Psoas muscle (tissue), 8 donors: ENCODE results near the gene CBL. TPM values are rescaled to one million over a fixed set of nuclear protein-coding genes. Genes with fewer than 3 reads are reported as not detected.

ENCODE experiments used
- ATAC-seq, 4 donors: fragments of 200-7000 bp; cut with Tn5 transposase; one replicate each; pipeline ENCODE4 v1.9.1; 2020; ENCODE audit warnings: moderate library complexity in 3 of 4, mild to moderate bottlenecking in 2 of 4
- DNase-seq, 2 donors: peaks; one replicate each; pipeline ENCODE4 v3.0.0-alpha.2; 2020
- H3K27ac ChIP-seq: fragments of 200-600 bp; one replicate; pipeline ENCODE4 v1.8.0; 2022
- H3K27me3 ChIP-seq, 3 donors: fragments of 200-600 bp in 1 of 3; one replicate each; pipeline versions ENCODE4 v1.6.1 to v1.8.0; 2013 to 2022; ENCODE audit warnings: low read length in 2 of 3, mild to moderate bottlenecking in 2 of 3, moderate library complexity in 1 of 3; ENCODE audit not compliant: insufficient read depth in 3 of 3
- H3K36me3 ChIP-seq, 2 donors: fragments of 200-600 bp in 1 of 2; one replicate each; pipeline versions ENCODE4 v1.6.1 to v1.8.0; 2013 to 2022; ENCODE audit warnings: low read depth in 1 of 2, mild to moderate bottlenecking in 1 of 2, moderate library complexity in 1 of 2; ENCODE audit not compliant: insufficient read depth in 1 of 2
- H3K4me1 ChIP-seq: fragments of 200-600 bp; one replicate; pipeline ENCODE4 v1.8.0; 2022
- H3K4me3 ChIP-seq: fragments of 200-600 bp; one replicate; pipeline ENCODE4 v1.8.0; 2022; ENCODE audit warnings: mild to moderate bottlenecking
- H3K9me3 ChIP-seq: fragments of 200-600 bp; one replicate; pipeline ENCODE4 v1.8.0; 2022
- WGBS, 3 donors: extraction: QIAGEN DNeasy Blood & Tissue Kit; methylation state at CpG; one replicate each; pipeline versions ENCODE4 v1.1.6 to v1.1.7; 2013; 5-methylcytosine and 5-hydroxymethylcytosine counted together
- intact Hi-C, 2 donors: fragments of 100-400 bp; cut with DNase I; formaldehyde crosslinking; loops; one replicate each; pipeline versions ENCODE4 v1.11.0 to v1.14.2; 2022
- polyA plus RNA-seq, 3 donors: library from polyadenylated mRNA; stranded (reverse); fragments of 200-250 nt; gene quantifications; one replicate each; pipeline ENCODE4 v1.2.3, GENCODE V29; 2013
- total RNA-seq, 4 donors: library from RNA; stranded (reverse); fragmentation: NEBNext Ultra II Directional in 2 of 4; extraction: Animal tissue kit (Norgen Biotek cat#: 25700) in 2 of 4; gene quantifications; one replicate each; pipeline versions ENCODE4 v1.2.1 to v1.2.4, GENCODE V29; 2021 to 2023
- TF ChIP-seq, protein P1 (sequence below): fragments of 200-600 bp; IDR thresholded peaks from one replicate; pipeline ENCODE4 v1.8.0; 2022; ENCODE audit warnings: antibody characterized with exemption
- donor health status: healthy with polysubstance abuse.
- donor health status: DM: no; HTN: no; CAD: no; lungs with moderate emphysema.
- donor health status: Bipolar disorder and iron deficiency.
- donor health status: healthy.
- donor health status: DM: yes; HTN: yes; CAD: no.
- donor health status: DM: no; HTN: no; CAD: no.
- donor health status: DM: no; HTN: no; CAD: no.
- donor health status: DM: yes; HTN: yes; CAD: no.

The CBL gene
- total and polyA plus RNA-seq, 7 donors, result 0.94 to 7.6 (median 3.6) TPM

GRCh38 chr11:119343726-119344125 lies 137.6 kb downstream of the CBL start:
- TF ChIP-seq, protein P1, sequence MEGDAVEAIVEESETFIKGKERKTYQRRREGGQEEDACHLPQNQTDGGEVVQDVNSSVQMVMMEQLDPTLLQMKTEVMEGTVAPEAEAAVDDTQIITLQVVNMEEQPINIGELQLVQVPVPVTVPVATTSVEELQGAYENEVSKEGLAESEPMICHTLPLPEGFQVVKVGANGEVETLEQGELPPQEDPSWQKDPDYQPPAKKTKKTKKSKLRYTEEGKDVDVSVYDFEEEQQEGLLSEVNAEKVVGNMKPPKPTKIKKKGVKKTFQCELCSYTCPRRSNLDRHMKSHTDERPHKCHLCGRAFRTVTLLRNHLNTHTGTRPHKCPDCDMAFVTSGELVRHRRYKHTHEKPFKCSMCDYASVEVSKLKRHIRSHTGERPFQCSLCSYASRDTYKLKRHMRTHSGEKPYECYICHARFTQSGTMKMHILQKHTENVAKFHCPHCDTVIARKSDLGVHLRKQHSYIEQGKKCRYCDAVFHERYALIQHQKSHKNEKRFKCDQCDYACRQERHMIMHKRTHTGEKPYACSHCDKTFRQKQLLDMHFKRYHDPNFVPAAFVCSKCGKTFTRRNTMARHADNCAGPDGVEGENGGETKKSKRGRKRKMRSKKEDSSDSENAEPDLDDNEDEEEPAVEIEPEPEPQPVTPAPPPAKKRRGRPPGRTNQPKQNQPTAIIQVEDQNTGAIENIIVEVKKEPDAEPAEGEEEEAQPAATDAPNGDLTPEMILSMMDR, result no peak
- H3K36me3 ChIP-seq, result no peaks in the 10 kb centered on the region
- DNase-seq, result no peak
- no peak overlapping the region for H3K27ac ChIP-seq
- intact Hi-C loops, result no loop called here
- H3K27me3 ChIP-seq, result peaks cover 0 to 4% (median 0%) of the 10 kb centered on the region in 3 donors
- peaks cover 24% of the 10 kb centered on the region for H3K4me1 ChIP-seq
- WGBS, 3 donors, result 89 to 91% (median 91%) methylated on average over 7 of the region's 7 CpGs
- ATAC-seq, result no peak
- no peaks in the 10 kb centered on the region for H3K9me3 ChIP-seq
- no peak overlapping the region for H3K4me3 ChIP-seq

- no peaks in the 10 kb centered on the region for H3K9me3 ChIP-seq
- ATAC-seq (no peak), DNase-seq (no peak)
- intact Hi-C loops, result no loop called here
- TF ChIP-seq, protein P1, result no peak
- peaks cover 17% of the 10 kb centered on the region for H3K4me1 ChIP-seq
- 57 to 68% (median 61%) methylated on average over 14 of the region's 14 CpGs for WGBS, 3 donors
- H3K27ac ChIP-seq, result no peak overlapping the region
- no peak overlapping the region for H3K4me3 ChIP-seq
- H3K27me3 ChIP-seq, result peaks cover 0 to 4% (median 0%) of the 10 kb centered on the region in 3 donors
- no peaks in the 10 kb centered on the region for H3K36me3 ChIP-seq
These were observed 138.3 kb downstream of the CBL start for GRCh38 chr11:119344291-119345010.

- Histone ChIP-seq H3K27ac (no peak overlapping the region), H3K9me3 (no peaks in the 10 kb centered on the region), H3K4me3 (no peak overlapping the region), H3K36me3 (no peaks in the 10 kb centered on the region), H3K27me3 (peaks cover 0 to 4% (median 0%) of the 10 kb centered on the region in 3 donors), H3K4me1 (peaks cover 8% of the 10 kb centered on the region)
- intact Hi-C loops, result no loop called here
- TF ChIP-seq, protein P1, result no peak
- DNase-seq (no peak), ATAC-seq (no peak)
- WGBS, 3 donors, result 85 to 97% (median 91%) methylated on average over 12 of the region's 12 CpGs
These were observed 139.5 kb downstream of the CBL start for GRCh38 chr11:119345685-119346084.

- no peaks in the 10 kb centered on the region for H3K27me3 ChIP-seq
- ATAC-seq, result no peak
- intact Hi-C loops, result no loop called here
- H3K36me3 ChIP-seq, result no peaks in the 10 kb centered on the region
- 49 to 78% (median 58%) methylated on average over 6 of the region's 6 CpGs for WGBS, 3 donors
- TF ChIP-seq, protein P1, result no peak
- no peak within 1 kb of the TSS for H3K27ac ChIP-seq
- no peaks in the 10 kb centered on the region for H3K4me1 ChIP-seq
- DNase-seq, result no peak
- no peaks in the 10 kb centered on the region for H3K9me3 ChIP-seq
- H3K4me3 ChIP-seq, result no peak within 1 kb of the TSS
These were observed 140.5 kb downstream of the CBL start, which contains the start of gene MFRP for GRCh38 chr11:119346605-119347004. Gene MFRP, minus strand, starts transcription at chr11:119346705. Its CDS starts 192 bp downstream, at chr11:119346513.
